GM13976 (cell line): ENCODE results near the gene SESN3.
"Not testable (repeated sequence)": the region's sequence is repeated elsewhere in the genome, so short reads cannot be mapped to it uniquely, and the experiment has no call there.

Source experiments
- DNase-seq: peaks from one replicate; pipeline ENCODE4 v3.0.0; 2012; ENCODE audit warnings: low spot score
- in situ Hi-C: fragments of 300-500 bp; cut with MboI; formaldehyde crosslinking; loops from one replicate; pipeline ENCODE4 v1.12.0; 2022; ENCODE audit warnings: low sequenced_read_pairs, mixed read lengths, inconsistent platforms; ENCODE audit not compliant: unreplicated experiment
- TF ChIP-seq, protein P1 (sequence below): IDR thresholded peaks from 2 replicates; pipeline ENCODE4 v1.5.1; 2012; ENCODE audit warnings: borderline replicate concordance, mild to moderate bottlenecking; ENCODE audit not compliant: insufficient read depth; ENCODE audit errors: extremely low read depth, missing control alignments, control extremely low read depth

The SESN3 gene

DNA sequence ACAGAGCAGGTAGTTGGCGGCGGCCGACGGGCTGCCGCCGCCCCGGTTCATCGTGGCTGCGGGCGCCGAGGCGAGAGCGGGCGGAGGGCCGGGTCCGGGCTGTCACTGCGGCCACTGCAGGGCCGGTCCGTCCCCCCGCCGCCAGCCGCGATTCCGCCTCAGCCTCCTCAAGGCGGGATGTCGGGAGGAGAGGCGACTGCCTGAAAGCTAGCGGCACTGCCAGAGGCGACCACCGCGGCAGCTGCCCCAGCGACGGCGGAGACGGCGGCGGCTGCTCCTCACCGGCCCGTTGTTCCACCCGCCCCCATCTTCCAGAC lies 234 bp downstream of the SESN3 start:
- in situ Hi-C loops = no loop called here
- TF ChIP-seq, protein P1, sequence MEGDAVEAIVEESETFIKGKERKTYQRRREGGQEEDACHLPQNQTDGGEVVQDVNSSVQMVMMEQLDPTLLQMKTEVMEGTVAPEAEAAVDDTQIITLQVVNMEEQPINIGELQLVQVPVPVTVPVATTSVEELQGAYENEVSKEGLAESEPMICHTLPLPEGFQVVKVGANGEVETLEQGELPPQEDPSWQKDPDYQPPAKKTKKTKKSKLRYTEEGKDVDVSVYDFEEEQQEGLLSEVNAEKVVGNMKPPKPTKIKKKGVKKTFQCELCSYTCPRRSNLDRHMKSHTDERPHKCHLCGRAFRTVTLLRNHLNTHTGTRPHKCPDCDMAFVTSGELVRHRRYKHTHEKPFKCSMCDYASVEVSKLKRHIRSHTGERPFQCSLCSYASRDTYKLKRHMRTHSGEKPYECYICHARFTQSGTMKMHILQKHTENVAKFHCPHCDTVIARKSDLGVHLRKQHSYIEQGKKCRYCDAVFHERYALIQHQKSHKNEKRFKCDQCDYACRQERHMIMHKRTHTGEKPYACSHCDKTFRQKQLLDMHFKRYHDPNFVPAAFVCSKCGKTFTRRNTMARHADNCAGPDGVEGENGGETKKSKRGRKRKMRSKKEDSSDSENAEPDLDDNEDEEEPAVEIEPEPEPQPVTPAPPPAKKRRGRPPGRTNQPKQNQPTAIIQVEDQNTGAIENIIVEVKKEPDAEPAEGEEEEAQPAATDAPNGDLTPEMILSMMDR = no peak

DNA sequence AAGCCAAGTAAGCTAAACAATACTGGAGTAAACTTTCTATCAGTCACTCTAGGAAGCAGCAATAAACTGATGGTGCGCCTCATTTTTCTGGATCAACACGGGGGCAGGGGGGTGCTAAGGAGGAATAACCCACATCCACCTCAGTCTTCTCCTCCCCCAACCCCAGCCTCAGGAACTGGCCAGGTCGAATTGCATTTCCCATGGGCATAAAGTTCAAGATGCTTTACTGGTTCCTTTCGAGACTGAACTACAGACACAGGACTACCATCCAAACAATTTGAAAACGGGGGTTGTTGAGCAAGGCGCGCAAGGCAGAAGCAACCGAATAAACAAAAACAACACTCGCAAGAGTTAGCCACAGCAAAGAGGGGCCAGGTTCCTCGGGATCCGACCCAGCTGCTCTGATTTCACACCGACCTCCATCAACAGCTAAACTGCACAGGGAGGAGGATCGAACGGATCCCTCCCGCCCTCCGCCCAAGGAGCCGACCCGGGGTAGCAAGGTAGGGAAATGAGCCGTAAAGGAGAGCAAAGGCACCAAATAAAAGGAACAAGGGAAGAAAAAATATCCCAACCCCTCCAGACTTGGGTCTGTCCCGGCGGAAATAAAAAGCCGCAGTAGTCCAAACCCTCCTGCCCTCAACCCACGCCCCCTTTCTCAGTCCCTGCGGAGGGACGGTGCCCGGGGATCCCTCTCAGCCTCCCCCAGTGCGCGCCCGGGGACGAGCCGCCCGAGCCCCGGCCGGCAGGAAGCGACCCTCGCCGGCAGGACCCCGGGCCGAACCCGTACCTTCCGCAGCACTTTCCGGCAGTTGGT lies 801 bp downstream of the SESN3 start:
- TF ChIP-seq, protein P1 = no peak
- in situ Hi-C loops = loop anchor here (10.0 kb wide), 1 partner anchor 475 kb away; no protein-coding TSS in a partner anchor
- DNase-seq = no peak

More for the DNA sequence above, 234 bp downstream of the SESN3 start:
- DNase-seq = no peak

DNA sequence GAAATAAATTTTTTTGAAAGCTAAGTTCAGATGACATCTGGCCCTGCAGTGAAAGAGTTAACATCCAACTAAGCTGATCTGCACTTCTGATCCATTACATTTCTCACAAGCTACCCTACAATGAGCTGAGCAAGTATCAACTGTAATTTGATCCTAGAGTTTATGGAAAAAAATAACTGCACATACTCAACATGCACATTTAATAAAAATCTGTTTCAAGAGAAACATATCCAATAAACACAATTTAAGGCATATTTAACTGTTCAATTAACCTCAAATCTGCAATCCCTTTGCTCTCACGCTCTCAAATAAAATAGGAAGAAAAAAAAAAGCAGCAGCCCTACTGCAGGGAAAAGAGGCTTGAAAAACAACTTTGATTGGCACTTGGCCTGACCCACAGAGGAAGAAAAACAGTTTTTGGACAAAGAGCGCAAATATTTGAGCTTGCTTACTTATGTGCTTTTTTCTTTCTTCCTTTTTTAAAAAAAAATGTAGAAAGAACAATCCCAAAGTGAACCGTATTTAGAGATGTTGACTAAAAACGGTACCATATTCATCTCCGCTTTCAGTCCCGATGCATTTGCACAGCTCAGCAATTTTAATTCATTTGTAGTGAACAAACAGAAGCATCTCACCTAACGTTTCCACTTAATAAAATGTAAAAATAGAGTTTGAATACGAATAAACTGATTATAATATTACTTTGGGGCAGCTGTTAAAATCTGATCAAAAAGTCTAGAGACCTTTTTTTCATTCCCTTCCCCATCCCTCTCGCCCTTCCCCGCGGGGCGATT lies 1.6 kb downstream of the SESN3 start:
- DNase-seq = no peak
- in situ Hi-C loops = loop anchor here (10.0 kb wide), 1 partner anchor 475 kb away; no protein-coding TSS in a partner anchor
- TF ChIP-seq, protein P1 = no peak

DNA sequence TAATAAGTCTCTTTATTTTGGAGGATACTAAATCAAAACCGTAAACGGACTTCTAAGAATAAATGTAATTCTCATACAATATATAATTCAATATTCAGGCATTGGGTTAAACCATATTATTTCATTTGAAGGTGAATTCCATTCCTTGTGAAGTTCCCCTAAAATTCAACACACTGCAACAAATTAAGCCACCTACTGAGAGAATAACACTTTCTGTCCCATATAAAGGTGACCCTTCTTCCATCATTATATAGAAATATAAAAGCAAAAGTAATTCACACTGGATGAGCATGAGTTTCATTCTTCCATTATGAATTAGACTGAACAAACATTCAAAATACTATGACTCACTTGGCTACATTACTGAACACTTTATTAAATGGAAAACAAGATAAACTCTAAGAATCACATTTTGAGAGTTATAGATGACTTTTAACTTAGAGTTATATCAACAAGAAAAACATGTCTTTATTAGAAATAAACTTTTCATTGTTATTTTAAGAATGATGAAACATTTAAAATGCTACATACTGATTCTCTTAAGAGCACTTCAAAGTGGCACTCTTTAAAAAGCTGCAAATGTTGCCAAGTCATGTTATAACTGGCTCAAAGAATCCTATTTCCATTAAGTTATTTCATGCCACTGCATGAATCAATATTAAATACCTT lies 2.8 kb downstream of the SESN3 start:
- DNase-seq = no peak
- in situ Hi-C loops = loop anchor here (10.0 kb wide), 1 partner anchor 477 kb away; no protein-coding TSS in a partner anchor
- TF ChIP-seq, protein P1 = no peak

DNA sequence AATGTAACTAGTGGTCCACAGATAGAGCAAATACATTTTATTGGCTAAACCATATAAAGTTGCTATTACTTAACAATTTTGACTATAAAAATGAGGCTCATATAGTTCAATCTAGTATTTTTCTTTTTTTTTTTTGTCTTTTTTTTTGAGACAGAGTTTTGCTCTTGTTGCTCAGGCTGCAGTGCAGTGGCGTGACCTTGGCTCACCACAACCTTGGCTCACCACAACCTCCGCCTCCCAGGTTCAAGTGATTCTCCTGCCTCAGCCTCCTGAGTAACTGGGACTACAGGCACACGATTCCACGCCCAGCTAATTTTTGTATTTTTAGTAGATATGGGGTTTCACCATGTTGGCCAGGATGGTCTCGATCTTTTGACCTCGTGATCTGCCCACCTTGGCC lies 3.9 kb downstream of the SESN3 start:
- in situ Hi-C loops = loop anchor here (10.0 kb wide), 1 partner anchor 478 kb away; no protein-coding TSS in a partner anchor
- DNase-seq = not testable (repeated sequence)

DNA sequence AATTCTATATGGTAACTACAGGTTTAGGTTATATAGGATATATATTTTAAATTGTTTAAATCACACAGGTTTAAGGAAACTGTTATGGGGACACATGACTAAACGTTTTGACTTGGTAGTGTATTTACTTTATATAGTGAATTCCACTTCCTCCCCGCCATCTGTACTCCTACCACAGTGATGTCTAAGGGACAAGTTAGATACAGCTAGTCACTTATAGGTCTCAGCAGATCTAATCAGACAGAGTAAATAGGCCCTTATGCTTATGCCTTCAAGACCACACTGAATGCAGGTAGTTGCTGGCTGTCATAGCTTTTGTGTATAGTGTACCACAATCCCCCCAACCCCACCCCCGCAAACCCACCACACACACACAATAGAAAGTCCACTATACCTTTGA lies 8.2 kb downstream of the SESN3 start:
- TF ChIP-seq, protein P1 = no peak

More for the DNA sequence above, 8.2 kb downstream of the SESN3 start:
- in situ Hi-C loops = loop anchor here (10.0 kb wide), 1 partner anchor 482 kb away; no protein-coding TSS in a partner anchor
- no peak for DNase-seq
